Measurements from ENCODE around the gene BTBD10.

The BTBD10 gene

GRCh38 chr11:13462901-13463778 lies at the start of gene BTBD10:
TSS of gene BTBD10 (minus strand) at chr11:13463222. CDS start at chr11:13445124, 18,098 bp downstream.
- TF ChIP-seq POLR2A (IDR thresholded peaks at IDR 0.05; ENCODE audit: extremely low read depth, insufficient read length) (peak; percentile 97), MYC (IDR thresholded peaks at IDR 0.05; ENCODE audit: low read depth, low read length) (no peak; the same call in none of the 2 replicates), CTCF (IDR thresholded peaks at IDR 0.05; ENCODE audit: low read depth, low read length) (no peak), MAX (IDR thresholded peaks at IDR 0.05; ENCODE audit: low read depth, low read length) (peak; percentile 52; the same call in 1 of the 2 replicates)
- DNase-seq (ENCODE audit: low read depth): peak; percentile 94
- peak within 1 kb of the TSS; percentile 88 for H3K4me3 ChIP-seq (ENCODE audit: low read depth, low read length)

GRCh38 chr11:13503393-13503792 lies 40.4 kb upstream of the BTBD10 start:
- TF ChIP-seq CTCF (IDR thresholded peaks at IDR 0.05; ENCODE audit: low read depth, low read length): no peak
- H3K4me3 ChIP-seq (ENCODE audit: low read depth, low read length): no peak overlapping the region
- DNase-seq (ENCODE audit: low read depth): no peak

GRCh38 chr11:13502492-13502891 lies 39.5 kb upstream of the BTBD10 start:
- H3K4me3 ChIP-seq (ENCODE audit: low read depth, low read length): no peak overlapping the region
- TF ChIP-seq MYC (IDR thresholded peaks at IDR 0.05; ENCODE audit: low read depth, low read length) (no peak), CTCF (IDR thresholded peaks at IDR 0.05; ENCODE audit: low read depth, low read length) (no peak), POLR2A (IDR thresholded peaks at IDR 0.05; ENCODE audit: extremely low read depth, insufficient read length) (no peak), MAX (IDR thresholded peaks at IDR 0.05; ENCODE audit: low read depth, low read length) (no peak)
- no peak for DNase-seq (ENCODE audit: low read depth)

- no peak for TF ChIP-seq POLR2A (IDR thresholded peaks at IDR 0.05; ENCODE audit: extremely low read depth, insufficient read length)
- no peak for TF ChIP-seq CTCF (IDR thresholded peaks at IDR 0.05; ENCODE audit: low read depth, low read length)
- no peak for TF ChIP-seq MAX (IDR thresholded peaks at IDR 0.05; ENCODE audit: low read depth, low read length)
- TF ChIP-seq MYC (IDR thresholded peaks at IDR 0.05; ENCODE audit: low read depth, low read length): no peak
- no peak within 1 kb of the TSS for H3K4me3 ChIP-seq (ENCODE audit: low read depth, low read length)
- no peak for DNase-seq (ENCODE audit: low read depth)
Observed at GRCh38 chr11:13495929-13496328, 32.9 kb upstream of the BTBD10 start, which contains the start of gene PTH. TSS of gene PTH (minus strand) at chr11:13495997. CDS start at chr11:13492855, 3,142 bp downstream.

- TF ChIP-seq MAX (IDR thresholded peaks at IDR 0.05; ENCODE audit: low read depth, low read length) (no peak), POLR2A (IDR thresholded peaks at IDR 0.05; ENCODE audit: extremely low read depth, insufficient read length) (no peak), MYC (IDR thresholded peaks at IDR 0.05; ENCODE audit: low read depth, low read length) (no peak), CTCF (IDR thresholded peaks at IDR 0.05; ENCODE audit: low read depth, low read length) (no peak)
- H3K4me3 ChIP-seq (ENCODE audit: low read depth, low read length): no peak overlapping the region
- DNase-seq (ENCODE audit: low read depth): no peak
Observed at GRCh38 chr11:13494051-13494450, 31.0 kb upstream of the BTBD10 start.

Data from NB4 (cell line).